ENCODE results near the gene OXNAD1. TPM values are rescaled to one million over a fixed set of nuclear protein-coding genes. Genes with fewer than 3 reads are reported as not detected.

Gene OXNAD1
- total RNA-seq, 2 experiments from 2014 or later: 76.8 to 77.1 TPM

GRCh38 chr3:16270855-16271254 is 5.8 kb downstream of the OXNAD1 start:
- H3K27ac Mint-ChIP-seq: no peak overlapping the region
- ATAC-seq (ENCODE audit: low read depth) (no peak), DNase-seq (no peak)
- peaks cover 13% of the 10 kb centered on the region for H3K36me3 Mint-ChIP-seq
- no peak overlapping the region for H3K4me3 Mint-ChIP-seq
- no peaks in the 10 kb centered on the region for H3K9me3 Mint-ChIP-seq
- H3K27me3 Mint-ChIP-seq: no peaks in the 10 kb centered on the region
- POLR2A ChIA-PET: no interaction called here
- peaks cover 21% of the 10 kb centered on the region for H3K4me1 Mint-ChIP-seq

GRCh38 chr3:16272588-16272987 is 7.6 kb downstream of the OXNAD1 start:
- DNase-seq (no peak), ATAC-seq (ENCODE audit: low read depth) (no peak)
- Mint-ChIP-seq H3K36me3 (peaks cover 15% of the 10 kb centered on the region), H3K27ac (no peak overlapping the region), H3K27me3 (no peaks in the 10 kb centered on the region), H3K9me3 (no peaks in the 10 kb centered on the region), H3K4me3 (no peak overlapping the region), H3K4me1 (peaks cover 11% of the 10 kb centered on the region)
- POLR2A ChIA-PET: no interaction called here

- peaks cover 3% of the 10 kb centered on the region for H3K4me1 Mint-ChIP-seq
- ATAC-seq (ENCODE audit: low read depth) (no peak), DNase-seq (no peak)
- no peak overlapping the region for H3K27ac Mint-ChIP-seq
- H3K4me3 Mint-ChIP-seq: no peak overlapping the region
- peaks cover 15% of the 10 kb centered on the region for H3K36me3 Mint-ChIP-seq
- POLR2A ChIA-PET: interaction anchor here (0.7 kb wide), 1 partner anchor 243 kb away, joined by 5 read pairs; no protein-coding TSS in a partner anchor
- H3K27me3 Mint-ChIP-seq: no peaks in the 10 kb centered on the region
- H3K9me3 Mint-ChIP-seq: no peaks in the 10 kb centered on the region
Measured at GRCh38 chr3:16273867-16274266, 8.9 kb downstream of the OXNAD1 start.

- DNase-seq (no peak), ATAC-seq (ENCODE audit: low read depth) (no peak)
- no peaks in the 10 kb centered on the region for H3K27me3 Mint-ChIP-seq
- POLR2A ChIA-PET: no interaction called here
- H3K27ac Mint-ChIP-seq: no peak overlapping the region
- no peaks in the 10 kb centered on the region for H3K9me3 Mint-ChIP-seq
- H3K4me3 Mint-ChIP-seq: no peak overlapping the region
- peaks cover 11% of the 10 kb centered on the region for H3K36me3 Mint-ChIP-seq
- peaks cover 3% of the 10 kb centered on the region for H3K4me1 Mint-ChIP-seq
Measured at GRCh38 chr3:16277471-16277870, 12.5 kb downstream of the OXNAD1 start.

- Mint-ChIP-seq H3K27ac (no peak overlapping the region), H3K36me3 (peaks cover 21% of the 10 kb centered on the region), H3K27me3 (no peaks in the 10 kb centered on the region), H3K4me1 (peaks cover 7% of the 10 kb centered on the region), H3K4me3 (no peak overlapping the region), H3K9me3 (no peaks in the 10 kb centered on the region)
- no peak for ATAC-seq (ENCODE audit: low read depth)
- no peak for DNase-seq
- POLR2A ChIA-PET: no interaction called here
Measured at GRCh38 chr3:16279010-16279801, 14.2 kb downstream of the OXNAD1 start.

GRCh38 chr3:16280671-16281070 is 15.7 kb downstream of the OXNAD1 start:
- Mint-ChIP-seq H3K36me3 (peaks cover 23% of the 10 kb centered on the region), H3K4me3 (no peak overlapping the region), H3K27me3 (no peaks in the 10 kb centered on the region), H3K9me3 (no peaks in the 10 kb centered on the region), H3K27ac (no peak overlapping the region), H3K4me1 (peaks cover 14% of the 10 kb centered on the region)
- DNase-seq (no peak), ATAC-seq (ENCODE audit: low read depth) (no peak)
- POLR2A ChIA-PET: no interaction called here

- Mint-ChIP-seq H3K27me3 (no peaks in the 10 kb centered on the region), H3K36me3 (peaks cover 55% of the 10 kb centered on the region), H3K4me3 (peak overlapping the region; percentile 97), H3K4me1 (peaks cover 27% of the 10 kb centered on the region), H3K9me3 (no peaks in the 10 kb centered on the region), H3K27ac (peak overlapping the region; percentile 97)
- no peak for DNase-seq
- POLR2A ChIA-PET: interaction anchor here (2.5 to 2.8 kb wide), 3 partner anchors 18 to 34 kb away, joined by 8 to 24 read pairs (median 20); partner anchors contain the start of genes DPH3 and OXNAD1
- no peak for ATAC-seq (ENCODE audit: low read depth)
Measured at GRCh38 chr3:16284633-16285032, 19.6 kb downstream of the OXNAD1 start.

GRCh38 chr3:16286161-16286560 is 21.1 kb downstream of the OXNAD1 start:
- peak overlapping the region; percentile 97 for H3K27ac Mint-ChIP-seq
- peak; percentile 56 for DNase-seq
- H3K27me3 Mint-ChIP-seq: no peaks in the 10 kb centered on the region
- peak overlapping the region; percentile 97 for H3K4me3 Mint-ChIP-seq
- ATAC-seq (ENCODE audit: low read depth): peak; percentile 80
- POLR2A ChIA-PET: interaction anchor here (1.3 to 2.8 kb wide), 11 partner anchors 9 to 227 kb away, joined by 5 to 24 read pairs (median 8); partner anchors contain the start of genes DPH3, OXNAD1 and RFTN1
- H3K4me1 Mint-ChIP-seq: peaks cover 41% of the 10 kb centered on the region
- no peaks in the 10 kb centered on the region for H3K9me3 Mint-ChIP-seq
- H3K36me3 Mint-ChIP-seq: peaks cover 65% of the 10 kb centered on the region

GRCh38 chr3:16286751-16287543 is 21.9 kb downstream of the OXNAD1 start:
- Mint-ChIP-seq H3K4me3 (peak overlapping the region; percentile 97), H3K9me3 (no peaks in the 10 kb centered on the region), H3K27me3 (no peaks in the 10 kb centered on the region), H3K27ac (peak overlapping the region; percentile 97), H3K36me3 (peaks cover 69% of the 10 kb centered on the region), H3K4me1 (peaks cover 47% of the 10 kb centered on the region)
- POLR2A ChIA-PET: interaction anchor here (0.6 to 2.8 kb wide), 14 partner anchors 8 to 1192 kb away, joined by 3 to 24 read pairs (median 6); partner anchors contain the start of genes DPH3, OXNAD1 and RFTN1
- no peak for DNase-seq
- no peak for ATAC-seq (ENCODE audit: low read depth)

- peak; percentile 32 for ATAC-seq (ENCODE audit: low read depth)
- Mint-ChIP-seq H3K4me3 (peak overlapping the region; percentile 97), H3K27ac (peak overlapping the region; percentile 97), H3K4me1 (peaks cover 51% of the 10 kb centered on the region), H3K9me3 (peaks cover 8% of the 10 kb centered on the region), H3K27me3 (no peaks in the 10 kb centered on the region), H3K36me3 (peaks cover 68% of the 10 kb centered on the region)
- POLR2A ChIA-PET: interaction anchor here (0.6 to 9.5 kb wide), 15 partner anchors 10 to 863 kb away, joined by 3 to 141 read pairs (median 5); partner anchors contain the start of genes DPH3, OXNAD1, PLCL2 and RFTN1
- no peak for DNase-seq
Measured at GRCh38 chr3:16288664-16289063, 23.7 kb downstream of the OXNAD1 start.

- H3K27me3 Mint-ChIP-seq: no peaks in the 10 kb centered on the region
- POLR2A ChIA-PET: interaction anchor here (0.7 to 9.5 kb wide), 12 partner anchors 9 to 862 kb away, joined by 3 to 141 read pairs (median 6); partner anchors contain the start of genes DPH3, OXNAD1, PLCL2 and RFTN1
- ATAC-seq (ENCODE audit: low read depth) (no peak), DNase-seq (no peak)
- peaks cover 71% of the 10 kb centered on the region for H3K36me3 Mint-ChIP-seq
- H3K4me1 Mint-ChIP-seq: peaks cover 54% of the 10 kb centered on the region
- peaks cover 10% of the 10 kb centered on the region for H3K9me3 Mint-ChIP-seq
- peak overlapping the region; percentile 97 for H3K4me3 Mint-ChIP-seq
- peak overlapping the region; percentile 97 for H3K27ac Mint-ChIP-seq
Measured at GRCh38 chr3:16289144-16289889, 24.3 kb downstream of the OXNAD1 start.

- Mint-ChIP-seq H3K4me3 (peak overlapping the region; percentile 97), H3K9me3 (peaks cover 10% of the 10 kb centered on the region), H3K27ac (peak overlapping the region; percentile 97), H3K27me3 (no peaks in the 10 kb centered on the region), H3K4me1 (peaks cover 53% of the 10 kb centered on the region), H3K36me3 (peaks cover 76% of the 10 kb centered on the region)
- ATAC-seq (ENCODE audit: low read depth) (no peak), DNase-seq (no peak)
- POLR2A ChIA-PET: interaction anchor here (0.6 to 9.5 kb wide), 9 partner anchors 8 to 594 kb away, joined by 3 to 141 read pairs (median 5); partner anchors contain the start of genes DPH3, OXNAD1 and PLCL2
Measured at GRCh38 chr3:16290007-16290826, 25.2 kb downstream of the OXNAD1 start.
